B cell (primary cell): Measurements from ENCODE around the gene ZNF415.

Experiments
- CTCF ChIP-seq: fragments of 200-600 bp; IDR thresholded peaks from one replicate; pipeline ENCODE4 v1.8.0; 2022; ENCODE audit warnings: antibody characterized with exemption, mild to moderate bottlenecking
- EZH2 ChIP-seq: IDR thresholded peaks from 2 replicates; pipeline ENCODE4 v1.6.1; 2012; ENCODE audit warnings: borderline replicate concordance, low read depth, mild to moderate bottlenecking, moderate library complexity, low read length; ENCODE audit not compliant: insufficient read depth, poor library complexity, severe bottlenecking

DNA sequence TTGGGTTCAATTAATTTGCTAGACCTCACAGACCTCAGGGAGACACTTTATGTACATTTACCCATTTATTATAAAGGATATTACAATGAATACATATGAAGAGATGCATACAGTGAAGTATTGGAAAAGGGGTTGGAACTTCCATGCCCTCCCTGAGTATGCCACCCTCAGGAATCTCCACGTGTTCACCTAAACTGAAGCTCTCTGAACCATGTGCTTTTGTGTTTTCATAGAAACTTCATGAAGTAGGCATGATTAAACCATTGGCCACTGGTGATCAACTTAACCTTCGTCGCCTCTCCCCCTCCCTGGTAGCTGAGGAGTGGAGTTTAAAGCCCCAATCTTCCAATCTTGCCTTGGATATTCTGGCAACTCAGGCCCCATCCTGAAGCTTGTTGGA lies 49.8 kb downstream of the ZNF415 start:
- no peak for TF ChIP-seq EZH2
- TF ChIP-seq CTCF, result no peak
